GM12878 (cell line): ENCODE measurements around the gene OR52N1.

Experiments used
- BRCA1 ChIP-seq: IDR thresholded peaks from 2 replicates; pipeline ENCODE4 v1.6.1; 2011; ENCODE audit warnings: low read depth, low read length, improper control_type of control experiment
- CBX3 ChIP-seq: fragments of 200-600 bp; sonication (generic); IDR thresholded peaks from 2 replicates; pipeline ENCODE4 v1.6.1; 2016; ENCODE audit warnings: low read depth, borderline replicate concordance
- CHD4 ChIP-seq: fragments of 200-600 bp; sonication (generic); IDR thresholded peaks from 2 replicates; pipeline ENCODE4 v1.6.1; 2016; ENCODE audit warnings: mild to moderate bottlenecking
- CTCF ChIP-seq, 3 experiments: IDR thresholded peaks in 2 of 3; conservative IDR thresholded peaks in 1 of 3; 2 replicates each; pipeline ENCODE4 v1.5.1; 2011; ENCODE audit warnings: low read depth in 3 of 3, low read length in 3 of 3, mild to moderate bottlenecking in 3 of 3, control low read depth in 2 of 3, moderate library complexity in 2 of 3, inconsistent platforms in 1 of 3, mixed read lengths in 1 of 3; ENCODE audit not compliant: control insufficient read depth in 2 of 3, insufficient read depth in 1 of 3; ENCODE audit errors: extremely low read depth in 1 of 3
- EED ChIP-seq: sonication (generic); IDR thresholded peaks from 2 replicates; pipeline ENCODE4 v1.6.1; 2016; ENCODE audit warnings: antibody characterized with exemption, low read depth
- HDAC6 ChIP-seq: fragments of 200-600 bp; sonication (generic); IDR thresholded peaks from one replicate; pipeline ENCODE4 v1.8.0; 2017; ENCODE audit warnings: antibody characterized with exemption; ENCODE audit not compliant: unreplicated experiment
- POLR2A ChIP-seq: IDR thresholded peaks from 2 replicates; pipeline ENCODE4 v1.6.1; 2011; ENCODE audit warnings: low read depth, mild to moderate bottlenecking, low read length
- SP1 ChIP-seq: IDR thresholded peaks from one replicate; pipeline ENCODE4 v1.6.1; 2011; ENCODE audit warnings: low read depth, low read length
- SPI1 ChIP-seq: IDR thresholded peaks from 2 replicates; pipeline ENCODE4 v1.6.1; 2011; ENCODE audit warnings: low read depth, mild to moderate bottlenecking, low read length, moderate library complexity, borderline replicate concordance; ENCODE audit not compliant: insufficient read depth
- YY1 ChIP-seq: IDR thresholded peaks from 2 replicates; pipeline ENCODE4 v1.6.1; 2011; ENCODE audit warnings: low read depth, mild to moderate bottlenecking, low read length
- ZNF274 ChIP-seq: IDR thresholded peaks from one replicate; pipeline ENCODE4 v1.8.0; 2011; ENCODE audit not compliant: insufficient read length, insufficient read depth
- TF ChIP-seq, protein P1 (sequence below): fragments of 450-650 bp; IDR thresholded peaks from 2 replicates; pipeline ENCODE4 v1.6.1; 2016; ENCODE audit warnings: mild to moderate bottlenecking, moderate library complexity, borderline replicate concordance
- TF ChIP-seq, protein P2 (sequence below): IDR thresholded peaks from 2 replicates; pipeline ENCODE4 v1.6.1; 2012; ENCODE audit warnings: low read length, inconsistent platforms

GRCh38 chr11:5749836-5750235 is 41.2 kb downstream of the OR52N1 start:
- no peak for TF ChIP-seq CTCF (IDR thresholded peaks at IDR 0.05 in 2 of 3, conservative IDR thresholded peaks at IDR 0.05 in 1 of 3; ENCODE audit: control insufficient read depth in 2 of 3, extremely low read depth in 1 of 3, insufficient read depth in 1 of 3, low read depth in 3 of 3, low read length in 3 of 3)
- no peak for TF ChIP-seq EED
- no peak for TF ChIP-seq POLR2A
- TF ChIP-seq YY1: no peak
- TF ChIP-seq SP1: no peak
- TF ChIP-seq BRCA1: no peak
- TF ChIP-seq HDAC6: no peak
- TF ChIP-seq CBX3: no peak
- TF ChIP-seq, protein P1, sequence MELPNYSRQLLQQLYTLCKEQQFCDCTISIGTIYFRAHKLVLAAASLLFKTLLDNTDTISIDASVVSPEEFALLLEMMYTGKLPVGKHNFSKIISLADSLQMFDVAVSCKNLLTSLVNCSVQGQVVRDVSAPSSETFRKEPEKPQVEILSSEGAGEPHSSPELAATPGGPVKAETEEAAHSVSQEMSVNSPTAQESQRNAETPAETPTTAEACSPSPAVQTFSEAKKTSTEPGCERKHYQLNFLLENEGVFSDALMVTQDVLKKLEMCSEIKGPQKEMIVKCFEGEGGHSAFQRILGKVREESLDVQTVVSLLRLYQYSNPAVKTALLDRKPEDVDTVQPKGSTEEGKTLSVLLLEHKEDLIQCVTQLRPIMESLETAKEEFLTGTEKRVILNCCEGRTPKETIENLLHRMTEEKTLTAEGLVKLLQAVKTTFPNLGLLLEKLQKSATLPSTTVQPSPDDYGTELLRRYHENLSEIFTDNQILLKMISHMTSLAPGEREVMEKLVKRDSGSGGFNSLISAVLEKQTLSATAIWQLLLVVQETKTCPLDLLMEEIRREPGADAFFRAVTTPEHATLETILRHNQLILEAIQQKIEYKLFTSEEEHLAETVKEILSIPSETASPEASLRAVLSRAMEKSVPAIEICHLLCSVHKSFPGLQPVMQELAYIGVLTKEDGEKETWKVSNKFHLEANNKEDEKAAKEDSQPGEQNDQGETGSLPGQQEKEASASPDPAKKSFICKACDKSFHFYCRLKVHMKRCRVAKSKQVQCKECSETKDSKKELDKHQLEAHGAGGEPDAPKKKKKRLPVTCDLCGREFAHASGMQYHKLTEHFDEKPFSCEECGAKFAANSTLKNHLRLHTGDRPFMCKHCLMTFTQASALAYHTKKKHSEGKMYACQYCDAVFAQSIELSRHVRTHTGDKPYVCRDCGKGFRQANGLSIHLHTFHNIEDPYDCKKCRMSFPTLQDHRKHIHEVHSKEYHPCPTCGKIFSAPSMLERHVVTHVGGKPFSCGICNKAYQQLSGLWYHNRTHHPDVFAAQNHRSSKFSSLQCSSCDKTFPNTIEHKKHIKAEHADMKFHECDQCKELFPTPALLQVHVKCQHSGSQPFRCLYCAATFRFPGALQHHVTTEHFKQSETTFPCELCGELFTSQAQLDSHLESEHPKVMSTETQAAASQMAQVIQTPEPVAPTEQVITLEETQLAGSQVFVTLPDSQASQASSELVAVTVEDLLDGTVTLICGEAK: no peak
- no peak for TF ChIP-seq CHD4
- TF ChIP-seq, protein P2, sequence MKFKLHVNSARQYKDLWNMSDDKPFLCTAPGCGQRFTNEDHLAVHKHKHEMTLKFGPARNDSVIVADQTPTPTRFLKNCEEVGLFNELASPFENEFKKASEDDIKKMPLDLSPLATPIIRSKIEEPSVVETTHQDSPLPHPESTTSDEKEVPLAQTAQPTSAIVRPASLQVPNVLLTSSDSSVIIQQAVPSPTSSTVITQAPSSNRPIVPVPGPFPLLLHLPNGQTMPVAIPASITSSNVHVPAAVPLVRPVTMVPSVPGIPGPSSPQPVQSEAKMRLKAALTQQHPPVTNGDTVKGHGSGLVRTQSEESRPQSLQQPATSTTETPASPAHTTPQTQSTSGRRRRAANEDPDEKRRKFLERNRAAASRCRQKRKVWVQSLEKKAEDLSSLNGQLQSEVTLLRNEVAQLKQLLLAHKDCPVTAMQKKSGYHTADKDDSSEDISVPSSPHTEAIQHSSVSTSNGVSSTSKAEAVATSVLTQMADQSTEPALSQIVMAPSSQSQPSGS: no peak
- TF ChIP-seq ZNF274: no peak
- no peak for TF ChIP-seq SPI1
